Adrenal gland (tissue), 5 donors: Measurements from ENCODE around the gene SULT1C3.

Experiments used
- POLR2A ChIP-seq, 2 donors: fragments of 450-650 bp; IDR thresholded peaks; one replicate each; pipeline ENCODE4 v1.6.1; 2017; ENCODE audit warnings: antibody characterized with exemption in 2 of 2, mild to moderate bottlenecking in 2 of 2, moderate library complexity in 1 of 2
- TF ChIP-seq, protein P1 (sequence below), 6 experiments: fragments of 450-650 bp in 4 of 6; fragments of 200-600 bp in 2 of 6; sonication (generic) in 1 of 6; IDR thresholded peaks; 1 replicate in 5 of 6; 2 replicates in 1 of 6; pipeline versions ENCODE4 v1.5.1 to v1.8.0; 2016 to 2021; ENCODE audit warnings: antibody characterized with exemption in 6 of 6, mild to moderate bottlenecking in 2 of 6, moderate library complexity in 1 of 6
- donor health status: DM: no; HTN: no; CAD: no.

DNA sequence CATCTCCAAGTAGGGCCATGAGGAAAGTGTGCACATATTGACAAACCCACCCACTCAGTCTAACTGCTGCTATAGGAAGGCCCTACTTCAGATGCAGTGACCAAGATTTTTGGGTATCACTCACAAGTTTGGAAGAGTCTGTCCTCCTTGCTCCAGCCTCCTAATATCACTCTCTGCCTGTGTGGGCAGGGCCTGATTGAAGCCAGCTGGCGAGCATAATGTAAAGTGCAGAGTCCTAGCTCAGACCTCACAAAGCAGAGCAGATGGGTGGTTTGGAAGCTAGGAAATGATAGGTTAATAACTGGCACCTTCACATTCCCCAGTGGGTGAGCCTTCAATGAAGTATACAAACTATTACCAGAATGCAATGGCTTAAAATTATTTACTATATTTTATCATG is 11.2 kb upstream of the SULT1C3 start:
- TF ChIP-seq, protein P1, sequence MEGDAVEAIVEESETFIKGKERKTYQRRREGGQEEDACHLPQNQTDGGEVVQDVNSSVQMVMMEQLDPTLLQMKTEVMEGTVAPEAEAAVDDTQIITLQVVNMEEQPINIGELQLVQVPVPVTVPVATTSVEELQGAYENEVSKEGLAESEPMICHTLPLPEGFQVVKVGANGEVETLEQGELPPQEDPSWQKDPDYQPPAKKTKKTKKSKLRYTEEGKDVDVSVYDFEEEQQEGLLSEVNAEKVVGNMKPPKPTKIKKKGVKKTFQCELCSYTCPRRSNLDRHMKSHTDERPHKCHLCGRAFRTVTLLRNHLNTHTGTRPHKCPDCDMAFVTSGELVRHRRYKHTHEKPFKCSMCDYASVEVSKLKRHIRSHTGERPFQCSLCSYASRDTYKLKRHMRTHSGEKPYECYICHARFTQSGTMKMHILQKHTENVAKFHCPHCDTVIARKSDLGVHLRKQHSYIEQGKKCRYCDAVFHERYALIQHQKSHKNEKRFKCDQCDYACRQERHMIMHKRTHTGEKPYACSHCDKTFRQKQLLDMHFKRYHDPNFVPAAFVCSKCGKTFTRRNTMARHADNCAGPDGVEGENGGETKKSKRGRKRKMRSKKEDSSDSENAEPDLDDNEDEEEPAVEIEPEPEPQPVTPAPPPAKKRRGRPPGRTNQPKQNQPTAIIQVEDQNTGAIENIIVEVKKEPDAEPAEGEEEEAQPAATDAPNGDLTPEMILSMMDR (IDR thresholded peaks at IDR 0.05), result no peak
- no peak for TF ChIP-seq POLR2A (IDR thresholded peaks at IDR 0.05)
